GM23338 (cell line): ENCODE results near the gene UCN2. TPM values are rescaled to one million over a fixed set of nuclear protein-coding genes. Genes with fewer than 3 reads are reported as not detected.

ENCODE experiments used
- CREB1 ChIP-seq: fragments of 250-450 bp; sonication (Bioruptor Pico); IDR thresholded peaks from 2 replicates; pipeline ENCODE4 v1.5.0; 2020; ENCODE audit warnings: low read depth, mild to moderate bottlenecking, moderate library complexity
- CTCF ChIP-seq, 2 experiments: fragments of 200-600 bp in 1 of 2; sonication (generic) in 1 of 2; conservative IDR thresholded peaks; 2 replicates each; pipeline versions ENCODE4 v1.5.1 to v1.6.1; 2016 to 2017; ENCODE audit warnings: antibody characterized with exemption in 2 of 2, low read depth in 2 of 2, mild to moderate bottlenecking in 2 of 2, moderate library complexity in 1 of 2
- ETS1 ChIP-seq: IDR thresholded peaks from 2 replicates; pipeline ENCODE4 v1.6.1; 2016; ENCODE audit warnings: antibody characterized with exemption
- EZH2 ChIP-seq: fragments of 200-600 bp; sonication (generic); IDR thresholded peaks from one replicate; pipeline ENCODE4 v1.8.0; 2017; ENCODE audit warnings: antibody characterized with exemption, mild to moderate bottlenecking, low read depth; ENCODE audit not compliant: unreplicated experiment
- JUNB ChIP-seq: IDR thresholded peaks from one replicate; pipeline ENCODE4 v1.6.1; 2016; ENCODE audit warnings: antibody characterized with exemption; ENCODE audit not compliant: unreplicated experiment
- POLR2AphosphoS5 ChIP-seq: IDR thresholded peaks from 2 replicates; pipeline ENCODE4 v1.6.1; 2016; ENCODE audit warnings: antibody characterized with exemption, low read depth
- STAT1 ChIP-seq: IDR thresholded peaks from one replicate; pipeline ENCODE4 v1.6.1; 2016; ENCODE audit warnings: antibody characterized with exemption; ENCODE audit not compliant: unreplicated experiment
- ZNF114 ChIP-seq: fragments of 250-450 bp; sonication (Bioruptor Pico); IDR thresholded peaks from 2 replicates; pipeline ENCODE4 v1.5.0; 2020; ENCODE audit warnings: mild to moderate bottlenecking, moderate library complexity
- ZNF331 ChIP-seq: fragments of 250-450 bp; sonication (Bioruptor Pico); IDR thresholded peaks from 2 replicates; pipeline ENCODE4 v1.5.0; 2020; ENCODE audit warnings: low read depth, mild to moderate bottlenecking, moderate library complexity
- microRNA counts: library from miRNA; unstranded; fragments of <30 nt; microRNA quantifications from one replicate; lab custom pipeline; 2017
- microRNA-seq: library from miRNA; unstranded; fragments of <30 nt; microRNA quantifications from one replicate; pipeline ENCODE4, GENCODE V29; 2017
- polyA plus RNA-seq: library from polyadenylated mRNA; unstranded; fragments of >200 nt; fragmentation: Nextera tagmentation; extraction: Ambion mirVana; gene quantifications from 2 replicates; pipeline ENCODE4 v1.2.1, GENCODE V29; 2016
- small RNA-seq: library from RNA; depleted of rRNA; stranded (forward); fragments of <200 nt; gene quantifications from one replicate; pipeline ENCODE3, GENCODE V24; 2014; ENCODE audit warnings: low replicate concordance
- total RNA-seq: library from RNA; depleted of rRNA; stranded (reverse); fragments of >200 nt; shearing (Covaris generic); gene quantifications from 2 replicates; pipeline ENCODE4 v1.2.3, GENCODE V29; 2014; rRNA removed

The UCN2 gene
- total and polyA plus RNA-seq, 2 experiments from 2014 or later: 0.17 TPM; not detected in 1

GRCh38 chr3:48514431-48515227, 49.0 kb downstream of the UCN2 start (continued):
- TF ChIP-seq STAT1: no peak
- no peak for TF ChIP-seq CREB1 (CRISPR knock-in tag)
- TF ChIP-seq ZNF114 (CRISPR knock-in tag): no peak
- no peak for TF ChIP-seq EZH2
- TF ChIP-seq CTCF (conservative IDR thresholded peaks at IDR 0.05; ENCODE audit: low read depth in 2 of 2): no peak
- TF ChIP-seq ETS1: no peak
- TF ChIP-seq POLR2AphosphoS5: no peak
- TF ChIP-seq JUNB: no peak
- TF ChIP-seq ZNF331 (CRISPR knock-in tag): no peak

MicroRNA genes within 50 kb of the gene (microRNA counts, 767-probe panel; counts per million panel counts)
- not detected for microRNA hsa-miR-711 (lab: Ali Mortazavi, UCI)

Small RNA genes lying within 50 kb of the gene (microRNA-seq; reads per million reads assigned to microRNA genes)
- gene MIR6823: not detected
- not detected for gene MIR711

Small RNA genes lying within 50 kb of the gene (small RNA-seq; reads per million reads assigned to genes)
- not detected for gene MIR6823

Other genes starting within 250 kb of the UCN2 start
- gene SPINK8, start 230.1 kb downstream of the UCN2 start, total RNA-seq: not detected in 2 replicates
- gene SPINK8, start 230.1 kb downstream of the UCN2 start, polyA plus RNA-seq: not detected in 2 replicates
- gene FBXW12, start 191.6 kb downstream of the UCN2 start, total RNA-seq: not detected in 2 replicates
- gene FBXW12, start 191.6 kb downstream of the UCN2 start, polyA plus RNA-seq: 0.21 and 0.73 TPM in 2 replicates
- 144 and 164 TPM in 2 replicates for gene PLXNB1, start 133.7 kb downstream of the UCN2 start, total RNA-seq
- gene PLXNB1, start 133.7 kb downstream of the UCN2 start, polyA plus RNA-seq: 49.0 and 49.3 TPM in 2 replicates
- gene CCDC51, start 123.7 kb downstream of the UCN2 start, total RNA-seq: 24.1 and 28.9 TPM in 2 replicates
- gene CCDC51, start 123.7 kb downstream of the UCN2 start, polyA plus RNA-seq: 20.8 and 22.2 TPM in 2 replicates
- gene TMA7, start 123.5 kb downstream of the UCN2 start, total RNA-seq: 362 and 419 TPM in 2 replicates
- gene TMA7, start 123.5 kb downstream of the UCN2 start, polyA plus RNA-seq: 2,089 and 2,333 TPM in 2 replicates
- gene ATRIP, start 117.0 kb downstream of the UCN2 start, total RNA-seq: 17.3 and 17.6 TPM in 2 replicates
- gene ATRIP, start 117.0 kb downstream of the UCN2 start, polyA plus RNA-seq: 5.8 and 6.1 TPM in 2 replicates
- 148 and 166 TPM in 2 replicates for gene SHISA5, start 59.6 kb downstream of the UCN2 start, total RNA-seq
- 146 and 167 TPM in 2 replicates for gene SHISA5, start 59.6 kb downstream of the UCN2 start, polyA plus RNA-seq
- 15.0 and 22.9 TPM in 2 replicates for gene PFKFB4, start 7.0 kb downstream of the UCN2 start, total RNA-seq
- gene PFKFB4, start 7.0 kb downstream of the UCN2 start, polyA plus RNA-seq: 7.6 and 8.6 TPM in 2 replicates
- 5.2 and 7.9 TPM in 2 replicates for gene COL7A1, start 31.5 kb upstream of the UCN2 start, total RNA-seq
- gene COL7A1, start 31.5 kb upstream of the UCN2 start, polyA plus RNA-seq: 3.0 and 4.0 TPM in 2 replicates
- gene UQCRC1, start 45.9 kb upstream of the UCN2 start, total RNA-seq: 439 and 460 TPM in 2 replicates
- 232 and 256 TPM in 2 replicates for gene UQCRC1, start 45.9 kb upstream of the UCN2 start, polyA plus RNA-seq
- not detected in 2 replicates for gene TMEM89, start 58.0 kb upstream of the UCN2 start, total RNA-seq
- not detected in 2 replicates for gene TMEM89, start 58.0 kb upstream of the UCN2 start, polyA plus RNA-seq
- gene SLC26A6, start 71.7 kb upstream of the UCN2 start, total RNA-seq: 79.3 and 96.4 TPM in 2 replicates
- 29.4 and 34.3 TPM in 2 replicates for gene SLC26A6, start 71.7 kb upstream of the UCN2 start, polyA plus RNA-seq
- 29.2 and 33.3 TPM in 2 replicates for gene CELSR3, start 99.1 kb upstream of the UCN2 start, total RNA-seq
- 7.5 and 8.3 TPM in 2 replicates for gene CELSR3, start 99.1 kb upstream of the UCN2 start, polyA plus RNA-seq
- 43.1 and 45.1 TPM in 2 replicates for gene NCKIPSD, start 122.1 kb upstream of the UCN2 start, total RNA-seq
- 14.8 and 15.1 TPM in 2 replicates for gene NCKIPSD, start 122.1 kb upstream of the UCN2 start, polyA plus RNA-seq
- 94.1 and 97.0 TPM in 2 replicates for gene IP6K2, start 153.4 kb upstream of the UCN2 start, total RNA-seq
- 85.3 and 97.4 TPM in 2 replicates for gene IP6K2, start 153.4 kb upstream of the UCN2 start, polyA plus RNA-seq